ENCODE data around the gene UBAC1. TPM values are rescaled to one million over a fixed set of nuclear protein-coding genes. Genes with fewer than 3 reads are reported as not detected.

Gene UBAC1
- polyA plus RNA-seq, 1 donor from 2014 or later, result 92.3 TPM

GRCh38 chr9:135963938-135964337 is 2.8 kb upstream of the UBAC1 start:
- no peak overlapping the region for H3K9ac ChIP-seq (ENCODE audit: low read length)

GRCh38 chr9:135963338-135963737 is 2.2 kb upstream of the UBAC1 start:
- H2AFZ ChIP-seq (ENCODE audit: low read depth, low read length), result no peak overlapping the region
- no peaks in the 10 kb centered on the region for H3K9me2 ChIP-seq (ENCODE audit: insufficient read depth, low read length)
- no peak overlapping the region for H3K9ac ChIP-seq (ENCODE audit: low read length)
- H3K27me3 ChIP-seq (ENCODE audit: insufficient read depth, low read depth, low read length), result no peaks in the 10 kb centered on the region
- peaks cover 13% of the 10 kb centered on the region for H3K79me2 ChIP-seq (replicated peaks; ENCODE audit: insufficient read depth, low read length)
- no peaks in the 10 kb centered on the region for H3F3A ChIP-seq (ENCODE audit: insufficient read depth, low read length, poor library complexity, severe bottlenecking)
- H4K20me1 ChIP-seq (ENCODE audit: insufficient read depth), result no peaks in the 10 kb centered on the region
- no peak overlapping the region for H3K4me3 ChIP-seq (ENCODE audit: low read length)
- no peaks in the 10 kb centered on the region for H3K36me3 ChIP-seq (ENCODE audit: insufficient read depth, low read length)
- H3K4me2 ChIP-seq (ENCODE audit: low read length), result no peak overlapping the region
- no peak overlapping the region for H3K27ac ChIP-seq (ENCODE audit: low read length)
- H3K9me3 ChIP-seq (ENCODE audit: low read length), result no peaks in the 10 kb centered on the region
- TF ChIP-seq POLR2AphosphoS5 (IDR thresholded peaks at IDR 0.05), result no peak
- no peak for TF ChIP-seq EP300 (conservative IDR thresholded peaks at IDR 0.05; ENCODE audit: poor library complexity, severe bottlenecking)
- no peak for TF ChIP-seq TAF1 (IDR thresholded peaks at IDR 0.05; ENCODE audit: low read depth)
- no peak for TF ChIP-seq REST (IDR thresholded peaks at IDR 0.05; ENCODE audit: borderline replicate concordance)
- TF ChIP-seq CTCF (IDR thresholded peaks at IDR 0.05; ENCODE audit: poor library complexity, severe bottlenecking), result no peak
- no peak for TF ChIP-seq RAD21 (conservative IDR thresholded peaks at IDR 0.05)
- TF ChIP-seq MXI1 (conservative IDR thresholded peaks at IDR 0.05; ENCODE audit: poor library complexity, severe bottlenecking), result no peak

More at GRCh38 chr9:135963938-135964337, 2.8 kb upstream of the UBAC1 start:
- H3K4me3 ChIP-seq (ENCODE audit: low read length), result no peak overlapping the region
- no peak for TF ChIP-seq POLR2AphosphoS5 (IDR thresholded peaks at IDR 0.05)
- TF ChIP-seq MXI1 (conservative IDR thresholded peaks at IDR 0.05; ENCODE audit: poor library complexity, severe bottlenecking), result no peak
- no peak for TF ChIP-seq RAD21 (conservative IDR thresholded peaks at IDR 0.05)
- no peak for TF ChIP-seq CTCF (IDR thresholded peaks at IDR 0.05; ENCODE audit: poor library complexity, severe bottlenecking)
- no peak for TF ChIP-seq REST (IDR thresholded peaks at IDR 0.05; ENCODE audit: borderline replicate concordance)
- TF ChIP-seq TAF1 (IDR thresholded peaks at IDR 0.05; ENCODE audit: low read depth), result no peak
- TF ChIP-seq SMC3 (conservative IDR thresholded peaks at IDR 0.05; ENCODE audit: poor library complexity), result no peak
- no peak for TF ChIP-seq EP300 (conservative IDR thresholded peaks at IDR 0.05; ENCODE audit: poor library complexity, severe bottlenecking)
- TF ChIP-seq EZH2 (IDR thresholded peaks at IDR 0.05; ENCODE audit: borderline replicate concordance, insufficient read depth, low read length, poor library complexity, severe bottlenecking), result no peak
- H3K27ac ChIP-seq (ENCODE audit: low read length), result no peak overlapping the region
- peaks cover 7% of the 10 kb centered on the region for H3K79me2 ChIP-seq (replicated peaks; ENCODE audit: insufficient read depth, low read length)
- H2AFZ ChIP-seq (ENCODE audit: low read depth, low read length), result no peak overlapping the region
- no peaks in the 10 kb centered on the region for H3K9me3 ChIP-seq (ENCODE audit: low read length)
- H4K20me1 ChIP-seq (ENCODE audit: insufficient read depth), result no peaks in the 10 kb centered on the region
- no peaks in the 10 kb centered on the region for H3K9me2 ChIP-seq (ENCODE audit: insufficient read depth, low read length)
- no peak overlapping the region for H3K4me2 ChIP-seq (ENCODE audit: low read length)
- no peaks in the 10 kb centered on the region for H3K27me3 ChIP-seq (ENCODE audit: insufficient read depth, low read depth, low read length)
- H3F3A ChIP-seq (ENCODE audit: insufficient read depth, low read length, poor library complexity, severe bottlenecking), result no peaks in the 10 kb centered on the region
- no peaks in the 10 kb centered on the region for H3K36me3 ChIP-seq (ENCODE audit: insufficient read depth, low read length)
